GM18868 (cell line): Measurements from ENCODE around the gene BTBD19.
"Not testable (repeated sequence)": the region's sequence is repeated elsewhere in the genome, so short reads cannot be mapped to it uniquely, and the experiment has no call there.

ENCODE experiments used
- ATAC-seq: cut with Tn5 transposase; IDR thresholded peaks from one replicate; pipeline ENCODE4 v1.9.1; 2021; ENCODE audit warnings: mild to moderate bottlenecking, moderate library complexity; ENCODE audit not compliant: unreplicated experiment

Gene BTBD19, protein sequence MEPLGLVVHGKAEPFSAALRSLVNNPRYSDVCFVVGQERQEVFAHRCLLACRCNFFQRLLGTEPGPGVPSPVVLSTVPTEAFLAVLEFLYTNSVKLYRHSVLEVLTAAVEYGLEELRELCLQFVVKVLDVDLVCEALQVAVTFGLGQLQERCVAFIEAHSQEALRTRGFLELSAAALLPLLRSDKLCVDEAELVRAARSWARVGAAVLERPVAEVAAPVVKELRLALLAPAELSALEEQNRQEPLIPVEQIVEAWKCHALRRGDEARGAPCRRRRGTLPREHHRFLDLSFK

DNA sequence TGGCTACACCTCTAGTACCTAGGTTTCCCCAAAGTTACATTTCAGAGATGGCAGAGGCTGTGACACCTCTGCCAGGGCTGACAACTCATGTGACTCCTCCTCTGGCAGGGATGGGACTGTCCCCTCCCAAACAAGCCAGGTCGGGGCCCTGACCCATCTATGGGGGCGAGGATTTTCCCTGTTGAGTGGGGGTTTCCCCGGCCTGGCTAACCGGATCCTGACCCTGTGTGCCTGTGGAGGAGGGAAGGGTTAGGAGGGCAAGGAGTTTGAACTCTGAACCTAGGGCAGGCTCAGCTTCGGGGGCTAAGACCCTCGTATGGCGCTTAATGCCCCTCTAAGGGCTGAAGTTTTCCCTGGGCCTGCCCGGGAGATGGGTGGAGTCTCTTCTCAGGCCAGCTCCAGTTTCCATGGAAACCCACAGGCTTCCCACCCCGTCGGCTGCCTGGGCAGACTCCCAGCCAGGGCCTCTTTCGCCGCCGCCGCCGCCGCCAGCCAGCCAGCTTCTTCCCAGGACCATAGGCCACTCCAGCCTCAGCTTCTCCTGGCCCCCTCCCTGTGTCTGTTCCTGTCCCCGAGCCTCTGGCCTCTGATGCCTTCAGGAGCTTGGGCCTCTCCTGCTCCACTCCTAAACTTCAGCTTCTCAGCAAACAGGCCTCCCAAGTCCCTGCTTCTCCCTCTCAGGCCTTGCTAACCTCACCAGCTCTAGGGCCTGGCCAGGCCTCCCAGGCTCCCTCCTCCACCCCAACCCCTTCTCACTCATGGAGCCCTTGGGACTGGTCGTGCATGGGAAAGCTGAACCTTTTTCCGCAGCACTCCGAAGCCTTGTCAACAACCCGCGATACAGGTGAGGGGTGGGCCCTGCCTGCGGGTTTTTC lies at the start of gene BTBD19:
TSS of gene BTBD19 (plus strand) at position 461 of the 875 bp plus-strand sequence. CDS start at position 759, 298 bp downstream.
- ATAC-seq = peak; percentile 34

DNA sequence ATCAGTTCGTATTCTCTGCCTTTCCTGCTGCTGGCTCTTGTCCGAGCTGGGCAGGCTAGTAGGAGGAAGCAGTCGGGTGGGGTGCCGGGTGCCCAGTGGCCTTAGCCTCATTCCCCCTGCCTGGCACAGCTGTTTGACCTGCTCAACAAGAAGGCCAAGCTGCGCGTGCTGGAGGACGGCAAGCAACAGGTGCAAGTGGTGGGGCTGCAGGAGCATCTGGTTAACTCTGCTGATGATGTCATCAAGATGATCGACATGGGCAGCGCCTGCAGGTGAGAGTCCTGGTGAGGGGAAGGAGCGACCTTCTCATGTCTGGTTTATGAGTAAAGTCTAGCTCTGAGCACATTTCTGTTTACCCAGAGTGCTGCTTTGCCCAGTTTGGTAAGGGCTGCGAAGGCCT lies 49.2 kb upstream of the BTBD19 start:
- no peak for ATAC-seq

DNA sequence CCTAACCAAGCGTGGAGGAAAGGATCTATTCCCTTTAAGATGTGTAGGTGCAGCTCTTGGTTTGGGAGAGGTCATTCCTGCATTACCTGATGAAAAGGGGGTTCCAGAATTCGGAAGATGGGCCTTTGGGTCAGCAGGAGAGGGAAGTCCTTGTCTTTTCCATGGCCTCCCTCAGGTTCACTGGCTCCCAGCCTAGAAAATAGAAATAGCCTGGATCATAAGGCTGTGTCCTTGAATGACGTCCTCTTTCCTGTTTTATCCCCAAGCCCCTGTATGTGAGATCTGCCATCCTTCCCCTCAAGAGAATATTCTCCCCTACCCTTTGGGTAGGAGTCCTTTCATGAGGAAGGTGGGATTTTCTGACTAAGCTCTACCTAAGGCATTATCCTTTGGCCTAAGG lies 47.4 kb upstream of the BTBD19 start:
- no peak for ATAC-seq

DNA sequence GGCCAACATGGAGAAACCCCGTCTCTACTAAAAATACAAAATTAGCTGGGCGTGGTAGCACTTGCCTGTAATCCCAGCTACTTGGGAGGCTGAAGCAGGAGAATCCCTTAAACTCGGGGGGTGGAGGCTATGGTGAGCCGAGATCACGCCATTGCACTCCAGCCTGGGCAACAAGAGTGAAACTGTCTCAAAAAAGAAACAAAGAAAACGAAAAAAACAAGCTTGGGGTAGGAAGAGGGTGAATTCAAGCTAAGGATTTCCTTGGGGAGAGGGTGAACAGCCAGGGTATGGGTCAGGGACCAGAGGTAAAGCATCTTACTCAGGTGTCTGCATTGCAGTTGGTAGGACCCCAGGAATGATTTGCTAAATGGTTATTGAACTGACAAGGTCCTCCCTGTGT lies 41.9 kb upstream of the BTBD19 start:
- not testable (repeated sequence) for ATAC-seq

DNA sequence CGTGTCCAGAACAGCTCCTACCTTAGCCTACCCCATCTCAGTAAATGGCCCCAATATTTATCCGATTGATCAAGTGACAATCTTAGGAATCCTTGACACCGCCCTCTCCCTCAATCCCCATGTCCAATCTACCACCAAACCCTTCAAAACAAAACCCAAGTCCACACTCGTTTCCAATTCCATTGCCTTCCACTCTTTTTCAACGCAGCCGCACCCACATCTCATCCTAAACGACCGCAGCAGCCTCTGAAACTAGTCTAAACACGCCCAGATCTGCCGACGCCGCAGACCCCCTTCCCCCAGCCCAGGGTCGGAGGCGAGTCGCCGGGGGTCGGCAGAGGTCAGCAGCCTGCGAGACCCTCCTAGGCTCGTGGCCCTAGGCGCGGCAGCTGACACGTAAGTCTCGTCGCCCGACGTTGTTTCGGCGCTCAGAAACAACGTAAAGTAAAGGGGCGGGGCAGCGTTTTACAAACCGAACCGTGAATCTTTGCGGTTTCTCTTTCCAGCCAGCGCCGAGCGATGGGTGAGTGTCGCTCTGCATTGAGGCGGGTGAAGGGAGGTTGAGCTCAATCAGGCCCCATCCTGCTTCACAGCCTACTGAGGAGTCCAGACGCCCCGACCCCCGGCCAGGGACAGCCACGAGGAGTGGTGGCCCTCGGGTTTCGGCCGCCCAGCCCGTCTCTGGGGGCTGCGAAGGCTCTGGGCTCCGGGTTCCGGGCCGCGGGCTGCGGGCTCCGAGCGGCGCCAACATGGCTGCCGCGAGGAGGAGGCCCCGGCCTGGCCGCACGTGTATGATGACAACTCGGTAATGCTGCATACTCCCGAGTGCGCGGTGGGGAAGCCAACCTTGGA lies 33.0 kb upstream of the BTBD19 start, which contains the start of gene RPS8:
TSS of gene RPS8 (plus strand) at position 463 of the 852 bp plus-strand sequence. CDS start at position 520, 57 bp downstream.
- ATAC-seq = peak; percentile 73

DNA sequence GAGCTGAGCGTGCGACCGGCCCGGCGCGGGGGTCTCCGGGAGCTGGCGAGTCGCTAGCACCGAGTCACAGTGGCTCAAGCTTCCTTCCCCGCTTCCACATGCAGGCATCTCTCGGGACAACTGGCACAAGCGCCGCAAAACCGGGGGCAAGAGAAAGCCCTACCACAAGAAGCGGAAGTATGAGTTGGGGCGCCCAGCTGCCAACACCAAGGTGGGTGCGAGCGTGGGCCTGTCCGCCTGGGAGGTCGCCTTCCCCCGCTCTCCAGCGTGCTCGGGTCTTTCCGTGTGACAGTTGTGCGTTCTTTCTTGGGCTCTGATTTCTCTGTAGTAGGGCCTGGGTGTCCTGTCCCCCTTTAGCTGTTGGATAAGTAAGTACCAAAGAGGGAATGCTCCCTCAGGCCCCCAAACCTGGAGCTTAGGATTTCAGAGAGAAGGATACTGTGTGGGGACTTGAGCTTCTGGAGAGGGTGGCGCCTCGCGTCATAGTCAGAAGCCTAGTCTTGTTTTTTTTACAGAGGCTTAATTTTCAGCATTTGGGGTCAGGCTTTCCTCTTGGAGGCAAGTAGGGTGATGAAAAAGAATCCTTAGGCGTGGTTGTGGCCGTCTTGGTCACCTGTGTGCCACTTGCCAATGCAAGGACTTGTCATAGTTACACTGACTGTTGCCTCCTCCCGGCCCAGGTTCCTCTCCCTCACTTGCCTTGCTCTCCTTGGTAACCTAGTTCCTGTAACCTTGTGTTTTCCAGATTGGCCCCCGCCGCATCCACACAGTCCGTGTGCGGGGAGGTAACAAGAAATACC lies 32.2 kb upstream of the BTBD19 start:
- ATAC-seq = peak; percentile 8

DNA sequence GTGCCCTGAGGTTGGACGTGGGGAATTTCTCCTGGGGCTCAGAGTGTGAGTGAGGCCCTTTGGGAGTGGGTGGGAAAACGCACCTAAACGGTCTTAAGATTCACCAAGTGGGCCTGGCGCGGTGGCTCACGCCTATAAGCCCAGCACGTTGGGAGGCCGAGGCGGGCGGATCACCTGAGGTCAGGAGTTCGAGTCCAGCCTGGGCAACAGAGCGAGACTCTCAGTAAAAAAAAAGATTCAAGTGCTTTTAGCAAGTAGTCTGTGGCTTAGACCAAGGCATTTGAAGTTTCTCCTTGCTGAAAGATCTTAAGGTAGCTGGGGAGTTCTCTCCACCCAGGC lies 31.6 kb upstream of the BTBD19 start:
- no peak for ATAC-seq

DNA sequence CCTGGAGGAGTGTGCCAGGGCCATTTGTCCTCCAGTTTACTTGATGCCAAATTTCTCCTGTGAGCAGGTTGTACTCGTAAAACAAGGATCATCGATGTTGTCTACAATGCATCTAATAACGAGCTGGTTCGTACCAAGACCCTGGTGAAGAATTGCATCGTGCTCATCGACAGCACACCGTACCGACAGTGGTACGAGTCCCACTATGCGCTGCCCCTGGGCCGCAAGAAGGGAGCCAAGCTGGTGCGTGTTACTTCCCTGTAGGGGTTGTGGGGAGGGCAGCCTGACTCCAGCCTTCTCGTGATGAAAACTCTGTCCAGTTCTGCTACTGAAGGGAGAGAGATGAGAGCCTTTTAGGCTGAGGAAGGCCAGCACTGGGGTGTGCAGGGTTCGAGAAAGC lies 30.8 kb upstream of the BTBD19 start:
- ATAC-seq = no peak

DNA sequence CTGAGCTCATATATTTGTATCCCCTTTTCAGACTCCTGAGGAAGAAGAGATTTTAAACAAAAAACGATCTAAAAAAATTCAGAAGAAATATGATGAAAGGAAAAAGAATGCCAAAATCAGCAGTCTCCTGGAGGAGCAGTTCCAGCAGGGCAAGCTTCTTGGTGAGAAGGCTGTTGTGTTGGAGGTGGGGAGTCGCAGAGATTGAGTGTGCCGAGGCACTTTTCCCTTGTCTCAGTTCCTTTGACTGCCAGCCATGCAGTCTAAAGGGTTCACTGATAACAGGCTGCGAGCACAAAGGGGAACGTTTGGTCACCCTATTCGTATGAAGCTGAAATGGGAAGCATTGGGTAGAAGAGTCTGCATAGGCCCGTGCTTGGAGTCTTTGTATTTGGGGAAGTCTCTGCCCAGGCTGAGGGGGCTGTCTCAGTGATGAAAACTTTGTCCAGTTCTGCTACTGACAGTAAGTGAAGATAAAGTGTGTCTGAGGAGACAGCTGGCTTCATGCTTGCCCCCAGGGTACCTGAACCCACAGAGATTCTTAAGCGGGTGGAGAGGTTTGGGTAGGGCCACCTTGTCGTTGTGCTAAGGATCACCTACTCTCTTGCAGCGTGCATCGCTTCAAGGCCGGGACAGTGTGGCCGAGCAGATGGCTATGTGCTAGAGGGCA lies 30.2 kb upstream of the BTBD19 start:
- ATAC-seq = no peak

DNA sequence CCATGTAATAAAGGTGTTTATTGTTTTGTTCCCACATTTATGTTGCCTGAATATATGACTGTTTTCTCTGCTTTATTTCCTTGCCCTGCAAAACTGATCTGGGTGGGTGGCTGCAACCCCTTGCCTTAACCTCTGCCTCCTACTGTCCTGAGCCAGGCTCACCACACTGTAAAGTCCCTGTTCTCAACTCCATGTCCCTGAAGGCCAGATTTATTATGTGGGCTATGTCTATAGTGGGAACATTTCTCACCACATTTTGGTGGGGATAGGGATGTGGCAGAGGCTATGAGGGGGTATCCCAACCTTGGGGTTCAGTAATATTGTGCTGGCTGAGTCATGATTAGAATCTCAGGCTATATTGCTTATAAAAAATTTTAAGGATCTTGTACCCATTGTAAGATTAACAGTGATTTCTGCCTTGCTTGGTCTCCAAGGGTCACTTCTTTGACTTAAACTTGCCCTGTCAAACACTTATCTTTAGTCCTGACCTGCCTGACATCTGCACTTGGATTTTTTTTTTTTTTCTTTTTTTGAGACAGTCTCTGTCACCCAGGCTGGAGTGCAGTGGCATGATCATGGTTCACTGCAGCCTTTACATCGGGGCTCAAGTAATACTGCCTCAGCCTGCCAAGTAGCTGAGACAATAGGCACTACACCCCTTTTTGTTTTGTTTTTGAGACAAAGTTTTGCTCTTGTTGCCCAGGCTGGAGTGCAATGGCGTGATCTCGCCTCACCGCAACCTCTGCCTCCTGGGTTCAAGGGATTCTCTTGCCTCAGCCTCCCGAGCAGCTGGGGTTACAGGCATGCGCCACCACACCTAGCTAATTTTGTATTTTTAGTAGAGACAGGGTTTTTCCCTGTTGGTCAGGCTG lies 29.4 kb upstream of the BTBD19 start:
- no peak for ATAC-seq

DNA sequence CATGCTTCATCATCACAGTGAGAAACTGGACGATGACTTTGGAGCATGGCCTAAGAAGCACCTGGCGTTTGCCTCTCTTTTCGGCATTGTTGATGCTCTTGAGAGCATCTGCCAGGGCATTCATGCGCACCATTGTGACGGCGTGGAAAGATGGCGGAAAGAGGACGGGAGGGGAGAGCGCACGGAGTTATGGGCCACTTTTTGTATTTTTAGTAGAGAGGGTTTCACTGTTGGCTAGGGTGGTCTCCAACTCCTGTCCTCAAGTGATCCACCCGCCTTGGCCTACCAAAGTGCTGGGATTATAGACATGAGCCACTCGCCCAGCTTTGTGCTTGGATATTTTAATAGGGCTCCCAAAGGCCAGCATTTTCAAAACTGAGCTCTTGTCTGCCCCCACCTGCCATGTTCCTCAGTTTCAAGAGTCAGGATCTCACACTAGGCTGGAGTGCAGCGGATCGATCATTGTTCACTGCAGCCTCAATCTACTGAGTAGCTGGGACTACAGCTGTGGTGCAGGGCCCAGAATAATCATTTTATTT lies 27.7 kb upstream of the BTBD19 start:
- ATAC-seq = no peak

DNA sequence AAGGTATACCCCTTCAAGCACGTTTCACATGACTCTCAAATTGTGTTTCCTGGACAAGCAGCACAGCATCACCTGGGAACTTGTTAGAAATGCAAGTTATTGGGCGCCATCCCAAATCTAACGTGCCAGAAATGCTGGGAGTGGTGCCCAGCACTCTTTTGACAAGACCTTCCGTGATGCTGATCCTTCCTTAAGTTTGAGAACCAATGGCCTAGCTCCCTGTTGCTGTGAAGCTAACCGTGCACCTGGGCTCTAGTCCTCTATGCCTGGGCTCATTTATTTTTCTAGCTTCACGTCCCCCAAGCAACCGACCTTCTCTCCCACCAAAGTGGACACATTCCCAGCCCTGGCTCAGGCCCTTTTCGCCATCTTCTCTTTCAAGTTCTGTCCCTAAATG lies 24.6 kb upstream of the BTBD19 start:
- no peak for ATAC-seq

DNA sequence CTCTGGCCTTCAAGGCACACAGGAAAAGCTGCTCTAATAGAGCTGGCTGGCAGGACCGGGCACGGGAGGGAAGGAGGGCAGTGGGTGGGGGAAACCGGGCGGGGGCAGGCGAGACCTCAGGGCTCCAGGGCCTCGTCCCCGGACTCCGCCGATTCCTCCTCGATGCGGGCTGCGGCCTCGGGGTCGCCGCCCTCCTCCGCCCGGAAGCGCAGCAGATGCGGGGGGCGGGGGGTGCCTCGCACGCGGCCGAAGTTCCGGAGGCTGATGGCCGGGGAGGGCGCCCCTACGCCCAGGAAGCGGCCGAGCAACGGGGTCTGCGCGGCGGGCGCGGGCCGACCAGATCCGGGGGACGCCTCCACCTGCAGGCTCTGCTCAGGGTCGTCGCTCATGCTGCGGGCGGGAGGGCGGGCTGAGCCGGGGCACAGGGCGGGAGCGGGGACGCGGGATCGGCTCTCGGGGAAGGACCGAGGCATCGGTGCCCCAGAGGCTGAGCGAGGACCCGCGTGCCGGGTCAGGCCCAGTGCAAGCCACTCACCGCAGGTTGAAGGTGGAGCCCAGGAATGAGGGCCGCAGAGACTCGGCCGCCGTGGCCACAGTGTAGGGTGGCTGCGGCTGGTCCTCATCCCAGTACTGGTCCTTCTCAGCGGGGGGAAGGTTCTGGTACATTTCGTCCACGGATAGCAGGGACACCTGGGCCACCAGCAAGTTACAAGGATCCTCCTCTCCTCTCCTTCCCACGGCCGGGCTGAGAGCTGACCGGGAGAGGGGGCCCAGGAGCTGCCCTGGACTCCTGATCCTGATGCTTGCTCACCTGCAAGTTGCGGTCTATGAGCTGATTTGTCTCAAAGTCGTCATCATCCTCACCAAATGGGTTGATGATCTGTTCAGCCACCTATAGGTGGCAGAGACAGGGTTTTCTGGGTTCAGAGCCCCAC lies 24.0 kb upstream of the BTBD19 start:
- no peak for ATAC-seq

DNA sequence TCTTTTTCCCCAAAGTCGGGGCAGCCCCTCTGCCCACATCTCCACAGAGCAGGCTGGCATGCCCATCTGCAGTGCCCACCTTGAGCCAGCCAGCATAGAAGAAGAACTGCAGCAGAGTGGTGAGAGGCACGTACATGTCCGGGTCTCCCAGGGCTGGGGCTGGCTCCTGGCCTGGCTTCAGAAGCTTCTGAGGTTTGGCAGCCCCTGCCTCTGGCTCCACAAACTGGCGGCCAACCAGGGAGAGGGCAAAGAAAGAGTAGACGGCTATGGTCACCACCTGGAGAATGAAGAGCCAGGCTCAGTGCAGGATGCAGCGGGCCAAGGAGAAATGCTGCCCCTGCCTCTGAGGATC lies 23.3 kb upstream of the BTBD19 start:
- no peak for ATAC-seq

DNA sequence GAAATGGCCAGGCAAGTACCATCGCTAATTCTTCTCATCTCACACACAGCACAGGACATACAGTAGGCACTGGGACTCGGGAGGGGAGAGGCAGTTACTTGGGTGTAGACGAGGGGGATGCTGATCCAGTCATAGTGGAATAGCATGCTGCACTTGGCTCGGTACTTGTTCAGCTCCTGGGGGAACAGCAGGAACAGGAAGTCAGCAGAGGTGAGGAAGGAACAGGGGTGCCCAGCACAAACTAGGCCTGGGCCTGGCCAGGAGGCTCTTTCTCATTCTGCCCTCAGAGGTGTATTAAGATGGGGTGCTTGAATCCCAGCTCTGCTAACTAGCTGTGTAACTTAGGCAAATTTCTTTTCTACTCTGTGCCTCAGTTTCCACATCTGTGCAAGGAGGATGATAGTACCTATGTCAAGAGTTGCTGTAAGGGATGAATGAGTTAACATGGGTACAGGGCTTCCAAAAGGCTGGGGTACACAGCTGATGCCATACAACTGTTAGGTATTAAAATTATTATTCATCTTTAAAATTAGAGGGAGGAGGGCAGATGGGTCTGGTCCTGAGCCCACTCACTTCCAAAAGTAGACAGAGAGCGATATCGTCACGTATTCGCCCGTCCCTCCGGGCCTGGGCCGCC lies 22.7 kb upstream of the BTBD19 start:
- no peak for ATAC-seq

DNA sequence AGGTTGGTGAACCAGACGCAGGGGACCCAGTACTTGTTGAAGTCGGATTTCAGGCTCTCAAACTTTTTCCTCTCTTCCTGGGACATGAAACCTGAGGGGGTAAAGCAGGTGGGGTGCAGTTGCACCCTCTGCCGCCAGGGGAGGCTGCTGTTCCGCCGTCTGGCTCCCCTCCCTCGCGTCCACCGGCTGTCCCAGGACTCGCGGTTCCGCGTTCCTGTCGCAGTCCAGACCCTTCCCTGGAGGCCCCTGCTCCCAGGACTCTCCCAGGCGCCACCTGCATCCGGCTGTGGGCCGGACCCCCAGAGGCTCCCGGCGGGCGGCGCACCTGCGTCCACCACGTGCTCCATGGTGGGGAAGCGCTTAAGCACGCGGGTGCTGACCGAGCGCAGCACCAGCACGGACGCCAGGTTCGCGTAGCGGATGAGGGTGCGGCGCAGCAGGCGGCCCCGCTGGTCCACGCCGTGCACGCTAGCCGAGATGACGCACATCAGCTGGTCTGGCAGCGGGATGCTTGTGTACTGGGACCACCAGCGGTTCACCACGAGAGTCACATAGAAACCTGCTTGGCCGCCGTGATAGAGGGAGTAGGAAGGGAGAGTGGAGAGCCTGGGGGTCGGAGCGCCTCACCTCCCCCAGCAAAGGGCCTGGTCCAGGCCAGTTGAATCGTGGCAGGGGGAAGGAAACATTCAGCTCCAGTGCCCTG lies 22.0 kb upstream of the BTBD19 start:
- no peak for ATAC-seq
